Esophagus (tissue), 2 donors: Measurements from ENCODE around the gene DNAJC15. TPM values are rescaled to one million over a fixed set of nuclear protein-coding genes. Genes with fewer than 3 reads are reported as not detected.

ENCODE experiments used
- H3K27ac ChIP-seq, 2 donors: one replicate each; pipeline ENCODE4 v1.5.1; 2013; ENCODE audit warnings: low read depth in 2 of 2, mild to moderate bottlenecking in 2 of 2, inconsistent platforms in 1 of 2, low read length in 1 of 2, moderate library complexity in 1 of 2
- H3K27me3 ChIP-seq, 2 donors: one replicate each; pipeline ENCODE4 v1.6.1; 2013; ENCODE audit warnings: low read length in 2 of 2, control low read depth in 1 of 2, mild to moderate bottlenecking in 1 of 2; ENCODE audit not compliant: insufficient read depth in 2 of 2, control insufficient read depth in 1 of 2
- H3K36me3 ChIP-seq, 2 donors: one replicate each; pipeline ENCODE4 v1.6.1; 2013; ENCODE audit warnings: low read length in 1 of 2; ENCODE audit not compliant: control insufficient read depth in 2 of 2, insufficient read depth in 2 of 2
- H3K4me1 ChIP-seq, 2 donors: one replicate each; pipeline ENCODE4 v1.6.1; 2013; ENCODE audit warnings: low read length in 1 of 2; ENCODE audit not compliant: control insufficient read depth in 2 of 2, insufficient read depth in 2 of 2
- H3K4me3 ChIP-seq, 2 donors: one replicate each; pipeline ENCODE4 v1.5.1; 2013; ENCODE audit warnings: low read length in 2 of 2, mild to moderate bottlenecking in 2 of 2, low read depth in 1 of 2, moderate library complexity in 1 of 2
- H3K9me3 ChIP-seq, 2 donors: one replicate each; pipeline ENCODE4 v1.6.1; 2013; ENCODE audit warnings: mild to moderate bottlenecking in 2 of 2, low read depth in 1 of 2, low read length in 1 of 2, moderate library complexity in 1 of 2; ENCODE audit not compliant: control insufficient read depth in 2 of 2, insufficient read depth in 1 of 2
- WGBS, 2 donors: extraction: QIAGEN DNeasy Blood & Tissue Kit; methylation state at CpG; one replicate each; pipeline ENCODE4 v1.1.7; 2013; 5-methylcytosine and 5-hydroxymethylcytosine counted together
- polyA plus RNA-seq, 2 donors: library from polyadenylated mRNA; stranded (reverse); fragments of 200-250 nt; gene quantifications; one replicate each; pipeline ENCODE4 v1.2.3, GENCODE V29; 2013
- donor health status: healthy with polysubstance abuse.
- donor health status: Bipolar disorder and iron deficiency.

DNAJC15 gene
- polyA plus RNA-seq, 2 donors = 8.6 to 13.6 TPM

DNA sequence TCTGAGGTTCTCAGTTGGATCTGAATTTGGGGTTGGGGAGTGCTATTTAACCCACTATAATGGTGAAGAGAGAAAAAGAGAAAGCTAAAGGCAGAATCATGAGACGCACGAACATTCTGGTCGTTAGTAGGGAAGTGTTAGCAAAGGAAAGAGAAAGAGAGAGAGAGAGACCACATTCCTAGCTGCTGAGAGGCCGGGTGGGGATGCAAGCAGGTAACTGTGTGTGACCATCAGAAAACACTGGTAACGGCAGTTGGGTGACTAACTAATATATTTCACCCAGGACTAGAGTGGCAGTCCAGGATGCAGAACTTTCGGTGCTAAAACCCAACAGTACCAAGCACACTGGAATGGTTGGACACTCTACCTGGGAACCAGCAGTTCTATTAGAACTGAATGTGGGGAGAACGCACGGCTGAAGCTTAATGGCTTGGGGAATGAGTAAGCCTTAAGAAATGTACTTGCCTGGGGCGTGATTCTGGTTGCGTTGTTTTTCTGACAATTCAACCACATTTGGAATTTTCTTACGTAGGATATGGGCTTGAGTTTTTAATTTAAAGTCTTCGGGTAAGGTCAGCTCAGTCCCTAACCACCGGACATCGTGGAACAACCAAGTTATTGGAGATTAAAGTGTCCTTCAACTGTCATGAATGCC is 130.2 kb downstream of the DNAJC15 start:
- Histone ChIP-seq H3K4me3 (no peak overlapping the region), H3K9me3 (no peaks in the 10 kb centered on the region), H3K4me1 (no peaks in the 10 kb centered on the region), H3K27me3 (no peaks in the 10 kb centered on the region), H3K27ac (no peak overlapping the region), H3K36me3 (no peaks in the 10 kb centered on the region)
- 80 to 89% methylated on average over 14 of the region's 14 CpGs for WGBS, 2 donors

DNA sequence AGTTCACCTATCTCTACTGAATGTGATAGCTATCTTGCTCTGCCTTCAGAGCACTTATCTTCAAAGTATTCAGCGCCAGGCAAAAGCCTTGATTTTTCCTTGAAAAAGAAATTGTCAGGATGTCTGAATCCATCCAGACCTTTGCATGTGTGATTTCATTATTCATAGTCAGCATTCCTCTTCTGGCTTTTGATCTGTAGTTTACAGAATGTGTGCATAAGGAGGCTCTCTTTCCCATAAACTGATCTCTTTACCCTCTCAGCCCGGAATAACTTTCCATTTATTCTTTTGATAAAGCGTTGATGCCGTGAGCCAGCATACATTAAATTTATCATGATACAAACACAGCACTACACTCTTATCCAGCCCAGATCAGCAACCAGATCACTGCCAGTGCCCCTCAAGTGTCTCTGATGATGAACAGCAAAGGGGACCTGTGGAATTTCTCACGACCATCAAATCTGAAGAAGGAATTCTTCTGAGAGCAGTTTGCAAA is 130.8 kb downstream of the DNAJC15 start:
- WGBS, 2 donors = 80 to 81% methylated on average over 5 of the region's 5 CpGs
- Histone ChIP-seq H3K36me3 (no peaks in the 10 kb centered on the region), H3K4me1 (no peaks in the 10 kb centered on the region), H3K27me3 (no peaks in the 10 kb centered on the region), H3K27ac (no peak overlapping the region), H3K4me3 (no peak overlapping the region), H3K9me3 (no peaks in the 10 kb centered on the region)

DNA sequence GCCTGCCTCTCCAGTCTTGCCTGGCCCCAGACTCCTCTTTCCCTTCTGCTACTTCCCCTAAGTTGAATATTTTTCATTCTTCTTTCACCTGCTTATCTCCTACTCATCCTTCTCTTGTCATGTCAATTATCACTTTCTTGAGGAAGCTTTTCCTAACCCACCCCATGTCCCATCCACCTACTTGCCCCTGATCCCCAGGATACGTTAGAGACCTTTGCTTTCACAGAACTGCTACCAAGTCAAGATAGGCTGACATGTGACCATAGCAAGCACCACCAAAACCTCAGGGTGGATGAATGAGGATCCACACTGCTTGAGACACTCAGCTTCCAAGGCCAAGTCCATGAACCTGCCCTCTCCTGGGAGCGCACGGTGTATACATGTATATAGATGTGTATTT is 131.5 kb downstream of the DNAJC15 start:
- Histone ChIP-seq H3K4me1 (no peaks in the 10 kb centered on the region), H3K9me3 (no peaks in the 10 kb centered on the region), H3K27me3 (no peaks in the 10 kb centered on the region), H3K36me3 (no peaks in the 10 kb centered on the region), H3K4me3 (no peak overlapping the region), H3K27ac (no peak overlapping the region)
- WGBS, 2 donors = 86 to 95% methylated on average over 3 of the region's 3 CpGs

DNA sequence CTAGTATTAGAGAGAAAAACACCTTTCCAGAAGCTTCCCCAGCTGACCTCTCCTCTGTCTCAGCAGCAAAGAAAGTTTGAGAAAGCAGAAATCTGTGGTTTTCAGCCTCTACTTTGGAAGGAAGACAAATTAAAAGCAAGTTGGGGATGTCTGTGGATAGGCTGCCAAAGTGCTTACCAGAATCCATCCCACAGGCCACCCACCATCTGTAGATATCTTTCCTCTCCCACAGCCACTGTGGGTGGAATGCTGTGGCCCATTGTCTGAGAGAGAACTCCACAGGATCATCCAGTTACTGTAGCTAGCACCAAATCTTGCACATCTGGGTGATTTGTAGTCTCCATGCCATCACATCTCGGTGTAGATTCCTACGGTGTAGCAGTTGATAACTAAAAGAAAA is 133.5 kb downstream of the DNAJC15 start:
- no peaks in the 10 kb centered on the region for H3K27me3 ChIP-seq
- no peaks in the 10 kb centered on the region for H3K4me1 ChIP-seq
- no peak overlapping the region for H3K4me3 ChIP-seq
- 97% methylated on average over 2 of the region's 2 CpGs for WGBS, 2 donors
- no peak overlapping the region for H3K27ac ChIP-seq
- H3K36me3 ChIP-seq = no peaks in the 10 kb centered on the region
- no peaks in the 10 kb centered on the region for H3K9me3 ChIP-seq

DNA sequence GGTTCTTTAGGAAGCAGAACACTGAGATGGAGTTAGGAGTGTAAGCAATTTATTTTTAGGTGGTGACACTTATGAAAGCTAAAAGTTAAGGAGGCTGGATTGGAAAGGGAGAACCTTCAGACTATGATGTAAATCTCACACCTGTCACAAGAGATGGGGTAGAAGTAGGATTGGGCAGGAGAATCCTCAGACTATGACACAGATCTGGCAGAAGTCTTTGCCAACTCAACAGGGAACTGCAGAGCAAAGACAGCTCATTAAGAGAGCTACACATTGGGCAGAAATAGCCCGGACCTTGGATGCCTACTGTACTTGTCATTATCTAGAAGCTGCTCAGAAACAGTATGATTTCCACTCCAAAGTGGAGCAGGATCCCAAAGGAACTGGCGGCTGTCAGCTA is 134.4 kb downstream of the DNAJC15 start:
- 40 to 75% methylated on average over 2 of the region's 2 CpGs for WGBS, 2 donors
- H3K27me3 ChIP-seq = no peaks in the 10 kb centered on the region
- H3K9me3 ChIP-seq = no peaks in the 10 kb centered on the region
- no peak overlapping the region for H3K27ac ChIP-seq
- H3K4me3 ChIP-seq = no peak overlapping the region
- no peaks in the 10 kb centered on the region for H3K36me3 ChIP-seq
- no peaks in the 10 kb centered on the region for H3K4me1 ChIP-seq

DNA sequence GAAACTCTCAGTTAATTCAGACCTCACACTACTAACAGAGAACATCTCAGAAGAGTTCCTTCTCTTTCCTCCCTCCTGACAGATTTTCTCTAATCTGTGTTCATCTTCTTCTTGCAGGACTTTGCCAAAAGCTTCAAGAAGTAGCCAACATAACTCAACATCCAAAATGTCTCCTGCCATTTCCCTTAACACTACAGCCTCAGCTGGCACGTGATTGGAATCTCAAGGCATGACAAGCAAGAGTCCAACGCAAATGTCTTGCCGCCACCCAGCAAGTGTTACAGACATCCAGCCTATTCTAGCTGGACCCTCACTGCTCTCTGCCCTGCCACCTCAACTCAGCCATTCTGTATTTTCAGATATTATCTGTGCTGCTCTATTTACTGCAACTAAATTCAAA is 135.1 kb downstream of the DNAJC15 start:
- Histone ChIP-seq H3K4me1 (no peaks in the 10 kb centered on the region), H3K36me3 (no peaks in the 10 kb centered on the region), H3K27ac (no peak overlapping the region), H3K4me3 (no peak overlapping the region), H3K9me3 (no peaks in the 10 kb centered on the region), H3K27me3 (no peaks in the 10 kb centered on the region)
- 88 to 93% methylated on average over 3 of the region's 3 CpGs for WGBS, 2 donors

DNA sequence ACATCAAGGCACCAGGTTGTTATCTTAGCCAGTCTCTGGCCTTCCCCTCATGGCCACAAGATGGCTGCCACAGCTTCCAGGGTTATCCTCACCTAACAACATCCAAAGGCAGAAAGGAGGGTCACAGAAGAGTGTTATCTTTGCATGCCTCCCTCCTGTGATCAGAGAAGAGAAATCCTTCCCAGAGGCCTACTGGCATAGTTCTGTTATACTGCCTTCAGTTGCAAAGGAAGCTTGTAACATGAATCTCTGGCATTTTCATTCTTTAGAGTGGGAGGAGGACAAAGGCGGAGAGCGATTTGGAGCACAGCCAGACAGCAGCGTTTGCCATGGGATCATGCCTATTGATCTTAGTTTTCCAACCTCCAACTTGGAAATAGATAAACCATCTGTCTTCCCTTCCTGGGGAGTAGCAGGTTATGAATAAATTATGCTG is 135.7 kb downstream of the DNAJC15 start:
- Histone ChIP-seq H3K27me3 (no peaks in the 10 kb centered on the region), H3K4me1 (no peaks in the 10 kb centered on the region), H3K4me3 (no peak overlapping the region), H3K27ac (no peak overlapping the region), H3K9me3 (no peaks in the 10 kb centered on the region), H3K36me3 (no peaks in the 10 kb centered on the region)
- WGBS, 2 donors = 17 to 20% methylated on average over 3 of the region's 3 CpGs

Other genes starting within 250 kb of the DNAJC15 start
- not detected for gene FAM216B, start 242.0 kb upstream of the DNAJC15 start, polyA plus RNA-seq
- under 1 TPM; 0.65 to 0.84 TPM for gene EPSTI1, start 31.3 kb upstream of the DNAJC15 start, polyA plus RNA-seq